Fibroblast of villous mesenchyme (primary cell): Measurements from ENCODE around the gene AKAP6. TPM values are rescaled to one million over a fixed set of nuclear protein-coding genes. Genes with fewer than 3 reads are reported as not detected.

Source experiments
- DNase-seq: peaks from one replicate; pipeline ENCODE4 v3.0.0-alpha.2; 2010; ENCODE audit warnings: low read depth
- H3K4me3 ChIP-seq: 2 replicates; pipeline ENCODE4 v1.5.1; 2011; ENCODE audit warnings: low read depth, mild to moderate bottlenecking, low read length
- total RNA-seq: library from RNA; depleted of rRNA; stranded (reverse); fragments of >200 nt; gene quantifications from 2 replicates; pipeline ENCODE4 v1.2.3, GENCODE V29; 2012
- TF ChIP-seq, protein P1 (sequence below): IDR thresholded peaks from 2 replicates; pipeline ENCODE4 v1.5.1; 2012; ENCODE audit warnings: low read depth, mild to moderate bottlenecking, low read length; ENCODE audit not compliant: insufficient read depth

Gene AKAP6
- total RNA-seq, 1 donor = 3.9 TPM

DNA sequence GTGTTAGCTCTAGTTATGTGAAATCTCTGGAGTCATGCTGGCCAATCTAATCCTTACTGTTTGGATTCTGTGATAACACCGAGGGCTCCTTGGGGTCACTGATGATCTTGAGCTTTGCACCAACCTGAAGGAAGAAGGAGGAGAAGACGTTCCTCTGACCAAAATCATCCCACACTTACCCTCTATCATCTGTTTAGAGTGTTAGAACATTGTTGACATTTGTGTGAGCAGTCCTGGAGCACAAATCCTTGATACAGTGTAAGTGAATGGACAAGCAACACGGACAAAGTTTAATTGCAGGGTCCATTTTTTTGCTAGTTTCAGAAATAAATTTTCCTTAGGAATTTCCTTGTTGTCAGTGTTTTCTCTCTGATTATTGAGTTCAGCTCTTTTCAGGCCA, 181.7 kb downstream of the AKAP6 start:
- no peak for DNase-seq
- no peak overlapping the region for H3K4me3 ChIP-seq
- TF ChIP-seq, protein P1, sequence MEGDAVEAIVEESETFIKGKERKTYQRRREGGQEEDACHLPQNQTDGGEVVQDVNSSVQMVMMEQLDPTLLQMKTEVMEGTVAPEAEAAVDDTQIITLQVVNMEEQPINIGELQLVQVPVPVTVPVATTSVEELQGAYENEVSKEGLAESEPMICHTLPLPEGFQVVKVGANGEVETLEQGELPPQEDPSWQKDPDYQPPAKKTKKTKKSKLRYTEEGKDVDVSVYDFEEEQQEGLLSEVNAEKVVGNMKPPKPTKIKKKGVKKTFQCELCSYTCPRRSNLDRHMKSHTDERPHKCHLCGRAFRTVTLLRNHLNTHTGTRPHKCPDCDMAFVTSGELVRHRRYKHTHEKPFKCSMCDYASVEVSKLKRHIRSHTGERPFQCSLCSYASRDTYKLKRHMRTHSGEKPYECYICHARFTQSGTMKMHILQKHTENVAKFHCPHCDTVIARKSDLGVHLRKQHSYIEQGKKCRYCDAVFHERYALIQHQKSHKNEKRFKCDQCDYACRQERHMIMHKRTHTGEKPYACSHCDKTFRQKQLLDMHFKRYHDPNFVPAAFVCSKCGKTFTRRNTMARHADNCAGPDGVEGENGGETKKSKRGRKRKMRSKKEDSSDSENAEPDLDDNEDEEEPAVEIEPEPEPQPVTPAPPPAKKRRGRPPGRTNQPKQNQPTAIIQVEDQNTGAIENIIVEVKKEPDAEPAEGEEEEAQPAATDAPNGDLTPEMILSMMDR = no peak

DNA sequence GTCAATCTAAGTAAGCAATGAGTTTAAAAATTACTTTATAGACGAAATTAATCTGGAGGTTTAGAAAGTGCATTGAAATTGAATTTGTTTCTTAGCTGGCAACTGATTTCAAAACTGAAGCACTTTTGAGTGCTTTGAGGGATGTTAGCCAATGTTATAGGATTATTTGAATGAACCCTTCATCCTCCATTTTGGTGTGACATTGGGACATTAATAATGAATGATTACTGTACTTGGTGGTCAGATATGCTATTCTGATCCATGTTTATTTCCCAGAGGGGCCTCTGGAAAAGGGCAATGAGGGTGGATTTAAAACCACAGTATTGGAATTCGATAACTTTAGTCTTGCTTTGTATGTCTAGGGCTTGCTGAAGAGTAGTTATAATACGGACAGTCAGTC, 183.2 kb downstream of the AKAP6 start:
- TF ChIP-seq, protein P1 = no peak
- no peak for DNase-seq
- H3K4me3 ChIP-seq = no peak overlapping the region

DNA sequence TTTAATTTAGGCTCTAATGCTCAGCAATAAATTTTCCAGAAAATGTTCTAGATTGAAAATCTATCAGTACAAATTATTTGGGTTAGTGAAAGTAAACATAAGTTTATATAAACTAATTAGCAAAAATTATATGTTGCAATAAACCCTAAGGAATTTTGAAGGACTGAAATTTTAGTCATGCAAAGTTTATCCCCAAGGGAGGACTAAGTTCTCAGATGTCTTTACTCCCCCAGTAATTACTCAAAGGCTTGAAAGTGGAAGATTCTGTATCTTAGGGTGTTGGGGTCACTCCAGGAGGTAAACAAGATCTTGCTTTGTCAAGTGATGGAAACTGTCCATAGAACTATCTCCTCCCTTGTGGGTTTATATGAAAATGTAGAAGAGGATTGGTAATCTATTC, 183.7 kb downstream of the AKAP6 start:
- H3K4me3 ChIP-seq = no peak overlapping the region
- TF ChIP-seq, protein P1 = no peak
- DNase-seq = no peak

DNA sequence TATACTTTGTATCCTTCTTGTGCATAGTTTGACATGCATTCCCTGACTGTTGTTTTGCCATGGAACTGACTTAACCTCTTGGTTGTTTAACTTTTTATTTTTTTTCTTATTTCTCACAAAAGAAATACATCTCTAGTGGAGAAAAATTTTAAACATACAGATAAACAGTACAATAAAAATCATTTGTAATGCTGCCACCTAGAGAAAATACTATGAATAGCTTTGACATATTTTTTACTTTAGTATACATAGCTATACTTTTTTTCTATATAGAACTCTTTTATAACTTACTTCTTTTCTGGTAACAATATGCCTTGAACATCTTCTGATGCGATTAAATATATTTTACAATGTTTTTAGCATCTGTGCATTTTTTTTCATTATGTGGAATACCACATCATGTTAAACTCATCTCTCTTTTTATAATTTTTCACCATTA, 184.5 kb downstream of the AKAP6 start:
- peak; percentile 31 for DNase-seq
- H3K4me3 ChIP-seq = no peak overlapping the region
- TF ChIP-seq, protein P1 = peak; percentile 25

DNA sequence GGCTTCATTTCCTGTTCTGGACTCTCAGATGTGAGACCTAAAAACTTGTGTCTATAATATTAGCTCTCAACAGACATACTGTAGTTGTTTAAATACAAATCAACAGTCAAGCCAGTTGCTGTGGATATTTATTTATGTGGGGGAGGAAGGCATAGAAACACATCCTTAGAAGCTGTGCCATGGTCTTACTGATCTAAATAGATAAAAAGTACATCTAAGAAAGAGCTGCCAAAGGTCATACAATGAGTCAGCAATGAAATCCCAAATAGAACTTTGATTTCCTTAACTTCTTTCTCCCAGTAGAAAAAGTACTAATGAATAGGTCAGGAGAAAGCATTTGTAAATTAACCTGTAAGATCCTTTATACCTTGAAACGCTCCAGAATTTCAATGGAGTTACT, 185.1 kb downstream of the AKAP6 start:
- H3K4me3 ChIP-seq = no peak overlapping the region
- TF ChIP-seq, protein P1 = no peak
- DNase-seq = no peak

DNA sequence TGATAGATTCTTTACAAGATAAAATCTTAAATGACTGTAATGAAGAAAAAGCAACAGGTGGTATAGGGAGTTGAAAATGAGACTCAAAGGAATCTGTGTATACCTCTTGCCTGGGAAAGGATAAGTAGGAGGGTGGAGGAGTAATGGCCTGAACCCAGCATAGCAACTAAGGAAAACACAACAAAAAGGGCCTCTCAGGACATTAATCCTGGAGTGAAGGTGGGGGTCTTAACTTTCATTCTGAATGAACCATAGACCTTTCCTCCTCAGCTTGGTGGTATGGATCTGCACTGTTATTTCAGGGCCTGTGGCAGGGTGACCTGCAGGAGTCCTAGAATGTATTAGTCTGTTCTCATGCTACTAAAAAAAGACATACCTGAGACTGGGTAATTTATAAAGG, 185.6 kb downstream of the AKAP6 start:
- DNase-seq = no peak
- TF ChIP-seq, protein P1 = no peak
- H3K4me3 ChIP-seq = no peak overlapping the region

DNA sequence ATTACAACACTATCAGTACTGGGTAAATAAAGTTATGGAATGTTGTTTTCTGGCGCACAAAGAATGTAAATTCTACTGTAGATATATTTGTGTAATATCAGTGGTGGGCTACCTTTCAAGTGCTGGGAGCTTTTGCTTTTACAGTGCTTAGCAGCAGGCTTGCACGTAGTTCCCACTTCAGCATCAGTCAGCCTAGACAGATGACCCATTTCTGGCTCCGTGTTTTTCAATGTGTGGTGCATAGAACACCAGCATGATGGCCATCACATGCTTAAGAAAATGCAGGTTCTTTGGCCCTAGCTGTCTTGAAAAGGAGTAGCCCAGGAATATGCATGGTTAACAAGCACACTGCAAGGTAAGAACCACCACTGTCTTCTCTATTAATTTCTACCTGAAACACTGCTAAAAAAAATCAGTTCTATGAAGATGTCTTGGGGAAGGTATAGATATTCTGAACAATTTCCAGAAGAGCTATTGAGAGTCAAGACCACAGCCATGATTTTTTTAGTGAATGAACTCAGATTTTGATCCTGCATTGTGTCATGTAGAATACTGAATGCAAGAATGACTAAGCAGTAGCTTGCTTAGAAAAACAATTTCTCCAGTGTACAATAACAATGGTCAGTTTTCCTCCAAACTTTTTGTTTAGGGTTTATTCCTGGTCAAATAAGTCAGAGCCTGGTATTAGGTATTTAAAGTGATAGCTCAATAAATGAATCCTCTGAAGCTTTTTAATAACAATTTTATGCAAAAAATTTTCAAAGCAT, 195.7 kb downstream of the AKAP6 start:
- H3K4me3 ChIP-seq = no peak overlapping the region
- peak; percentile 32 for DNase-seq
- TF ChIP-seq, protein P1 = no peak
